Fibroblast of skin of right quadriceps (primary cell): ENCODE data around the gene ELP4.

Source experiments
- DNase-seq: peaks from one replicate; pipeline ENCODE4 v3.0.0-alpha.2; 2013

Gene ELP4

DNA sequence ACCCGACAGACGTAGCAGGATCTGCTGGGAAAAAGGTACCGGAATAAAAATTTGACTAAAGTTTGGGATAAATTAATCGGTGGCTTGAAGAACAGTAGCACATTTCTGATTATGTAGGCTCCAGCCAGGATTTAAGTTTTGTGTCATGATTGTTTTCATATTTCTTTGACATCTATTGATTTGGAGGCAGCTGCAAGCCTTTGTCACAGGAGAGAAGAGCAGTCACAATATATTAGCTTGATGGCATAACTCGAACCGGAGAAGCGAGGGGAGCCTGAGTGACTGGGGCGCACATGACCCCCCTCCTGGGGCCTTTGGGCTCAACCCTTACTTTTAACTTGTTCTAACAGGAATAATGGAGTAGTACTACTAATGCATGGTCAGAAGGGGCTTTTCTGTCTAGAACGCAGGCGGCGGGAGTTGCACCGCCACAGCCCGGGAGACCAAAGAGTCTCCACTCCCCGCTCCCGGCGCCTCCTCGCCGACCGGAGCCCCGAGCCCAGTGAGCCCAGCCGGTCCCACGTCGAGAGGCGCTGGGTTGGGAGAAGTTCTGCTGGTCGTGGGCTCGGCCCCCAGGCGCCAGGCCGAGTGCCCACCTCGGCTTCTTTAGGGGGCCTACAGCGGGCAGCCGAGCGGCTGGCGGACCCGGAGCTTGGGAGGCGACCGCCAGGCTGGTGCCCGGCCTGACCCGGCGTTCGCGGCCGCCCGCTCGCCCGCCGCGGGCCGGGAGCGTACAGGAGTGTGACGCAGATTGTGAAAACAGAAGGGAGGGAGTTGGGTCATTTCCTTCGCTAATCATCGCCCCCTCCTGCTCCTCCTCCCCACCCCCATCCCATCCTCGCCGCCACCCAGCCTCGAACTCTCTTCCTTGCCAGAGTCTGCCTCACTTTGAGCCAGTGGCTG lies 317.2 kb downstream of the ELP4 start:
- DNase-seq: no peak

DNA sequence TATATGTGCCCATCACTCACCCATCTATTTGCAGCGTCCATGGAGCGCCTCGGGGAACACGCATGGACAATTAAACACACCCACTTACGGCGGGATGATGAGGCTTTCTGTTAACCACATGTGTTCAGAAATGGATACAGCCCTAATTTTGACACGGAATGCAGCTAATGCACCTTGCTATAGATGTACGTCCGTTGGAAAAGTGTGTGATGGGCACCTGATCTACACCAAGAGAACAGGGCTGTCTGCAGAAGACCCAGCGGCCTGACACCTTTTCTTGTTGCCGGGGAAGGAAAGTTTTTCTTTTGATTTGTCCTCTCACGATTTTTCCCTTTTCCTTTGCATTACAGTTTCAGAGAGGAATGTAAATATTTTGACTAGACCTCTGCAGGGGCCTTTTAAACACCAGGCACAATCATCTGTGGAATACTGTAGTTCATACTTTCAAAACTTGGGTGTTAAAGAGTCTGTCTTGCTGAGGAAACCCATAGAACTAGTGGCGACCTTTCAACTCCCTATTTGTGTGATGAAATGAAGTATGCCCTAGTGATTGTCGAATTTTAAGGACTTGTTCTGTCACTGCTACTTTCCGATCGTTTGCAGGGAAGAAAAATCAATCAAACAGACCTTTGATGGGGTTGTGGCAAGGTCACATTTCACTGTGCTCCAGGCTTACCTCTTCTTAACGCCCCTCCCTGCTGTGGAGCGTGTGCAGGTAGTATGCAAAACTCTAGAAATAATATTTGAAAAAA lies 318.1 kb downstream of the ELP4 start:
- DNase-seq: no peak

DNA sequence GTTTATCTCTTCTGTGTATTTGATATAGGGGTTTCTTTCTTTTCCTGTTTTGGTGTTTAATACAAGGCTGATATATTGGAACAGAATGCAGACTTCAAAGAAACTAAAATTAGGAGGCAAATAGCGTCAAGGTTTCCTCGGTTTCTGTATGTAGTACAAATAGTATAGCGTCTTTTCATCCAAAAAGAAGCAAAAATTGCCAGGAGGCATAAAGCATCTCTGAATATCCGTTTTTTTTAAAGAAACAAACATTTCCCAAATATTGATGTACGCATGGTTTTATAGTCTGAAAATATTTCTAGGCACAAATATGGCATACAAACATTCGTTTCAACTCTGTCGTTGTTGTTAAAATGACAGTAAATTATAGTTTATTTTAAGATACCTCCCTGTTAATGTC lies 318.6 kb downstream of the ELP4 start:
- DNase-seq: no peak

DNA sequence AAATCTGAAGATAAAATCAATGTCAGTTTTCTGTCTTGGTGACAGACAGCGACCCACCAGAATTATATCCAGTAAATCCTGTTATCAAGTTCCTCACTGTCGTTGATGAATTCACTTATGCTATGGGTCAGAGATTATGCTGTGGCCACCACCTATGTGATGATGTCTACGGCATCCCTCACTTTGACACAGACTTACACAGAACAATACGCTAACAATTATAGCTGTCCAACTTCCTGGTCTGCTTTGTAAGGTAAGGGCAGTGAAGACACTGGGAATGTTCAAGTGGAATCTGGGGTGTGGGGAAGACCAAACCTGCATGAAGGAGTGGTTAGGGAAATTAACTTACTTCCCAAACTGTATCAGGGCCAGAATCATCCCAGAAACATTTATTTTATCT lies 320.8 kb downstream of the ELP4 start:
- no peak for DNase-seq

DNA sequence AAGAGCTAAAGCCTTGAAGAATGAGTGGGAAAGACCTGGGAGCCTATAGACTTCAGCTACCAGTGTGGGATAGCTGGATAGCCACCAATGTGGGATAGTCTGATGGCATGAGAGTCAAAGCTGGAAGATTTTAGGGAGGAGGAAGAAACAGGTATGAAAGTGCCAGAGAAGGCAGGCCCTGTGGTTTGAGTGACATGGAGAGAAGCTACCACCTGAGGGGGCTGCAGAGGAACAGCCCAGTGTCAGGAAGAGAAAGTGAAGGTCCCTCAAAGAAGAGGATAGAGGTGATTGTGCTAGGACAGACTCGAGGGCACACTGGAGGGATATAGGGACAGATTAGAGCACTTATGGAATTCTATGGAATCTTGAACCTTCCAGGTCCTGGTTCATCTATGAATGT lies 324.7 kb downstream of the ELP4 start:
- no peak for DNase-seq
